Measurements from ENCODE around the gene PGGHG.

GRCh38 chr11:282630-283360 lies 6.1 kb upstream of the PGGHG start:
- no peak for TF ChIP-seq EZH2phosphoT487 (IDR thresholded peaks at IDR 0.05)
- TF ChIP-seq CTCF (IDR thresholded peaks at IDR 0.05) = no peak
- no peak for TF ChIP-seq EZH2 (IDR thresholded peaks at IDR 0.05)
